ENCODE data around the gene BYSL. TPM values are rescaled to one million over a fixed set of nuclear protein-coding genes. Genes with fewer than 3 reads are reported as not detected.
A peak's percentile ranks its signal among the peaks of the same experiment; 100 is the strongest.

The BYSL gene
- total and polyA plus RNA-seq, 9 of the 15 experiments (the other 6 are each of a cell fraction or from before 2014, with no cell fraction given), result 22.2 to 92.3 (median 53.4) TPM

GRCh38 chr6:41921712-41921998 is 356 bp downstream of the BYSL start (continued):
- TF ChIP-seq POLR2H (tag; IDR thresholded peaks at IDR 0.05; ENCODE audit: low read depth) (no peak), ZNF589 (CRISPR knock-in tag; IDR thresholded peaks at IDR 0.05; ENCODE audit: low read depth) (no peak), CCAR2 (IDR thresholded peaks at IDR 0.05; ENCODE audit: low read depth, low read length) (no peak), TRIM25 (IDR thresholded peaks at IDR 0.05; ENCODE audit: borderline replicate concordance) (no peak), ZNF175 (CRISPR knock-in tag; IDR thresholded peaks at IDR 0.05; ENCODE audit: low read depth) (no peak), HDAC1 (IDR thresholded peaks at IDR 0.05) (0 out of 4 replicates have a peak, but pooled peaks of 1 of the 2 experiments have one; percentile 25), ZNF583 (CRISPR knock-in tag; IDR thresholded peaks at IDR 0.05) (no peak), RBFOX2 (IDR thresholded peaks at IDR 0.05; ENCODE audit: low read depth, low read length) (peak; percentile 71), ZNF431 (CRISPR knock-in tag; IDR thresholded peaks at IDR 0.05) (no peak), GTF3C2 (IDR thresholded peaks at IDR 0.05; ENCODE audit: borderline replicate concordance, extremely low read depth, insufficient read length) (no peak)
- TF ChIP-seq, protein P1, sequence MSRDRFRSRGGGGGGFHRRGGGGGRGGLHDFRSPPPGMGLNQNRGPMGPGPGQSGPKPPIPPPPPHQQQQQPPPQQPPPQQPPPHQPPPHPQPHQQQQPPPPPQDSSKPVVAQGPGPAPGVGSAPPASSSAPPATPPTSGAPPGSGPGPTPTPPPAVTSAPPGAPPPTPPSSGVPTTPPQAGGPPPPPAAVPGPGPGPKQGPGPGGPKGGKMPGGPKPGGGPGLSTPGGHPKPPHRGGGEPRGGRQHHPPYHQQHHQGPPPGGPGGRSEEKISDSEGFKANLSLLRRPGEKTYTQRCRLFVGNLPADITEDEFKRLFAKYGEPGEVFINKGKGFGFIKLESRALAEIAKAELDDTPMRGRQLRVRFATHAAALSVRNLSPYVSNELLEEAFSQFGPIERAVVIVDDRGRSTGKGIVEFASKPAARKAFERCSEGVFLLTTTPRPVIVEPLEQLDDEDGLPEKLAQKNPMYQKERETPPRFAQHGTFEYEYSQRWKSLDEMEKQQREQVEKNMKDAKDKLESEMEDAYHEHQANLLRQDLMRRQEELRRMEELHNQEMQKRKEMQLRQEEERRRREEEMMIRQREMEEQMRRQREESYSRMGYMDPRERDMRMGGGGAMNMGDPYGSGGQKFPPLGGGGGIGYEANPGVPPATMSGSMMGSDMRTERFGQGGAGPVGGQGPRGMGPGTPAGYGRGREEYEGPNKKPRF (IDR thresholded peaks at IDR 0.05; ENCODE audit: low read depth, low read length), result no peak
